Fibroblast of lung (primary cell): ENCODE measurements around the gene CD47.

ENCODE experiments used
- CTCF ChIP-seq, 2 donors: IDR thresholded peaks in 1 of 2; conservative IDR thresholded peaks in 1 of 2; 1 replicate in 1 of 2; 2 replicates in 1 of 2; pipeline ENCODE4 v1.5.1; 2011 to 2012; ENCODE audit warnings: low read length in 2 of 2, control low read depth in 1 of 2, inconsistent platforms in 1 of 2, low read depth in 1 of 2, mild to moderate bottlenecking in 1 of 2
- EZH2 ChIP-seq: IDR thresholded peaks from 2 replicates; pipeline ENCODE4 v1.5.1; 2012; ENCODE audit warnings: low read length, control low read depth, mild to moderate bottlenecking; ENCODE audit errors: missing control alignments

- TF ChIP-seq CTCF (conservative IDR thresholded peaks at IDR 0.05 in 1 of 2, IDR thresholded peaks at IDR 0.05 in 1 of 2; ENCODE audit: low read depth in 1 of 2, low read length in 2 of 2) (no peak), EZH2 (no peak)
Measured at GRCh38 chr3:108098003-108098370, 7.2 kb upstream of the CD47 start.
